H9 (cell line): Measurements from ENCODE around the gene STARD10. TPM values are rescaled to one million over a fixed set of nuclear protein-coding genes. Genes with fewer than 3 reads are reported as not detected.
A peak's percentile ranks its signal among the peaks of the same experiment; 100 is the strongest.

Source experiments
- DNase-seq: peaks from one replicate; pipeline ENCODE4 v3.0.0-alpha.2; 2017
- H2AFZ ChIP-seq: one replicate; pipeline ENCODE4 v1.6.1; 2013; ENCODE audit warnings: mild to moderate bottlenecking, low read length, control low read depth, moderate library complexity
- H2AK5ac ChIP-seq: 2 replicates; pipeline ENCODE4 v1.6.1; 2013; ENCODE audit warnings: low read length, control low read depth, mixed read lengths; ENCODE audit not compliant: insufficient read length
- H2BK120ac ChIP-seq: one replicate; pipeline ENCODE4 v1.6.1; 2013; ENCODE audit warnings: low read depth, mild to moderate bottlenecking, low read length, control low read depth, inconsistent platforms; ENCODE audit not compliant: poor library complexity, severe bottlenecking
- H2BK12ac ChIP-seq: 2 replicates; pipeline ENCODE4 v1.6.1; 2013; ENCODE audit warnings: low read length, control low read depth, mixed read lengths, low read depth; ENCODE audit not compliant: insufficient read length
- H2BK15ac ChIP-seq: 2 replicates; pipeline ENCODE4 v1.6.1; 2013; ENCODE audit warnings: low read depth, low read length, control low read depth
- H2BK20ac ChIP-seq: one replicate; pipeline ENCODE4 v1.6.1; 2013; ENCODE audit warnings: low read depth, mild to moderate bottlenecking, low read length, control low read depth, inconsistent platforms; ENCODE audit not compliant: poor library complexity, severe bottlenecking
- H2BK5ac ChIP-seq: 2 replicates; pipeline ENCODE4 v1.6.1; 2013; ENCODE audit warnings: low read length, control low read depth, mixed read lengths; ENCODE audit not compliant: insufficient read length
- H3K14ac ChIP-seq: 2 replicates; pipeline ENCODE4 v1.6.1; 2013; ENCODE audit warnings: low read length, control low read depth; ENCODE audit not compliant: insufficient read depth
- H3K18ac ChIP-seq: 2 replicates; pipeline ENCODE4 v1.6.1; 2013; ENCODE audit warnings: low read depth, mild to moderate bottlenecking, mixed read lengths, low read length, control low read depth; ENCODE audit not compliant: insufficient read length
- H3K23ac ChIP-seq: 2 replicates; pipeline ENCODE4 v1.6.1; 2013; ENCODE audit warnings: low read length, control low read depth, mixed read lengths, low read depth; ENCODE audit not compliant: insufficient read length
- H3K23me2 ChIP-seq: 2 replicates; pipeline ENCODE4 v1.6.1; 2013; ENCODE audit warnings: low read depth, mild to moderate bottlenecking, mixed read lengths, low read length, control low read depth; ENCODE audit not compliant: insufficient read length, poor library complexity, severe bottlenecking
- H3K27ac ChIP-seq: 2 replicates; pipeline ENCODE4 v1.5.1; 2013; ENCODE audit warnings: low read length, control low read depth, mixed read lengths, low read depth; ENCODE audit not compliant: insufficient read length
- H3K27me3 ChIP-seq: 2 replicates; pipeline ENCODE4 v1.6.1; 2013; ENCODE audit warnings: low read length, control low read depth, inconsistent platforms; ENCODE audit not compliant: insufficient read depth
- H3K4ac ChIP-seq: 2 replicates; pipeline ENCODE4 v1.6.1; 2013; ENCODE audit warnings: low read depth, mild to moderate bottlenecking, control low read depth, inconsistent platforms, low read length, moderate library complexity
- H3K4me1 ChIP-seq: 2 replicates; pipeline ENCODE4 v1.6.1; 2013; ENCODE audit warnings: low read length, control low read depth, inconsistent platforms; ENCODE audit not compliant: insufficient read depth
- H3K4me2 ChIP-seq: 2 replicates; pipeline ENCODE4 v1.6.1; 2013; ENCODE audit warnings: low read length, control low read depth, mixed read lengths; ENCODE audit not compliant: insufficient read length, insufficient read depth
- H3K56ac ChIP-seq: 2 replicates; pipeline ENCODE4 v1.6.1; 2013; ENCODE audit warnings: low read depth, mild to moderate bottlenecking, mixed read lengths, low read length, control low read depth; ENCODE audit not compliant: insufficient read length
- H3K79me1 ChIP-seq: 2 replicates; pipeline ENCODE4 v1.6.1; 2013; ENCODE audit warnings: low read depth, mild to moderate bottlenecking, moderate library complexity, low read length, control low read depth, inconsistent platforms; ENCODE audit not compliant: insufficient read depth, poor library complexity, severe bottlenecking
- H3K79me2 ChIP-seq: 2 replicates; pipeline ENCODE4 v1.6.1; 2013; ENCODE audit warnings: low read length, control low read depth, inconsistent platforms; ENCODE audit not compliant: insufficient read depth
- H3K9ac ChIP-seq: 2 replicates; pipeline ENCODE4 v1.6.1; 2013; ENCODE audit warnings: low read length, control low read depth, mixed read lengths; ENCODE audit not compliant: insufficient read length; ENCODE audit errors: extremely low read depth
- H3K9me3 ChIP-seq: one replicate; pipeline ENCODE4 v1.6.1; 2013; ENCODE audit warnings: low read depth, low read length, inconsistent platforms; ENCODE audit not compliant: control insufficient read depth
- H3T11ph ChIP-seq: one replicate; pipeline ENCODE4 v1.6.1; 2013; ENCODE audit warnings: mild to moderate bottlenecking, low read length, control low read depth, inconsistent platforms
- H4K20me1 ChIP-seq: one replicate; pipeline ENCODE4 v1.6.1; 2013; ENCODE audit not compliant: control insufficient read depth, insufficient read length, insufficient read depth
- H4K5ac ChIP-seq: 2 replicates; pipeline ENCODE4 v1.6.1; 2013; ENCODE audit warnings: low read depth, mild to moderate bottlenecking, mixed read lengths, low read length, control low read depth; ENCODE audit not compliant: insufficient read length
- H4K8ac ChIP-seq: replicated peaks from 2 replicates; pipeline ENCODE4 v1.6.1; 2013; ENCODE audit warnings: low read length, control low read depth, mixed read lengths, low read depth; ENCODE audit not compliant: insufficient read length
- H4K91ac ChIP-seq: 2 replicates; pipeline ENCODE4 v1.6.1; 2013; ENCODE audit warnings: low read depth, mild to moderate bottlenecking, moderate library complexity, mixed read lengths, low read length, control low read depth; ENCODE audit not compliant: insufficient read length
- H3K27ac Mint-ChIP-seq, 3 experiments: 2 replicates in 2 of 3; 3 replicates in 1 of 3; pipeline ENCODE4 v1.8.0; 2020 to 2021; ENCODE audit warnings: mixed read lengths in 3 of 3, mild to moderate bottlenecking in 1 of 3, moderate library complexity in 1 of 3
- H3K27me3 Mint-ChIP-seq: 2 replicates; pipeline ENCODE4 v1.8.0; 2021; ENCODE audit warnings: low read depth, mild to moderate bottlenecking, moderate library complexity, mixed read lengths
- H3K36me3 Mint-ChIP-seq, 3 experiments: 2 replicates in 2 of 3; 3 replicates in 1 of 3; pipeline ENCODE4 v1.8.0; 2020 to 2021; ENCODE audit warnings: low read depth in 3 of 3, mixed read lengths in 3 of 3; ENCODE audit not compliant: insufficient read depth in 1 of 3
- H3K4me1 Mint-ChIP-seq, 2 experiments: 2 replicates each; pipeline ENCODE4 v1.8.0; 2020; ENCODE audit warnings: mixed read lengths in 2 of 2
- H3K4me3 Mint-ChIP-seq, 2 experiments: 2 replicates in 1 of 2; 3 replicates in 1 of 2; pipeline ENCODE4 v1.8.0; 2020 to 2021; ENCODE audit warnings: mild to moderate bottlenecking in 2 of 2, mixed read lengths in 2 of 2, moderate library complexity in 1 of 2
- H3K9me3 Mint-ChIP-seq, 2 experiments: 2 replicates in 1 of 2; 3 replicates in 1 of 2; pipeline ENCODE4 v1.8.0; 2020; ENCODE audit warnings: mild to moderate bottlenecking in 2 of 2, mixed read lengths in 2 of 2, moderate library complexity in 1 of 2
- CTCF ChIP-seq: fragments of 200-600 bp; sonication (generic); conservative IDR thresholded peaks from 3 replicates; pipeline ENCODE4 v1.8.0; 2021; ENCODE audit warnings: antibody characterized with exemption, mild to moderate bottlenecking
- WGBS: extraction: QIAGEN DNeasy Blood & Tissue Kit; methylation state at CpG from one replicate; pipeline ENCODE4 v1.1.7; 2013; ENCODE audit warnings: missing lambda C conversion rate, low lambda C conversion rate, mixed read lengths; ENCODE audit not compliant: insufficient read length; ENCODE audit errors: extremely low coverage; 5-methylcytosine and 5-hydroxymethylcytosine counted together
- total RNA-seq: library from RNA; stranded (reverse); gene quantifications from 2 replicates; pipeline ENCODE4 v1.2.1, GENCODE V29; 2021

STARD10 gene
- total RNA-seq, 1 experiment from 2014 or later, result 24.4 TPM

GRCh38 chr11:72744474-72744873, 49.4 kb downstream of the STARD10 start:
- H3K9me3 ChIP-seq, result no peaks in the 10 kb centered on the region
- no peak overlapping the region for H2AK5ac ChIP-seq
- no peak for TF ChIP-seq CTCF
- H3K79me1 ChIP-seq, result no peaks in the 10 kb centered on the region
- no peak for DNase-seq
- H3K36me3 Mint-ChIP-seq, result peaks cover 4 to 10% (median 4%) of the 10 kb centered on the region in 3 experiments; a peak in 6 of 7 replicates
- H2BK20ac ChIP-seq, result no peak overlapping the region
- no peak overlapping the region for H3K4me2 ChIP-seq
- no peak overlapping the region for H2BK5ac ChIP-seq
- H2BK12ac ChIP-seq, result no peak overlapping the region
- no peak overlapping the region for H3K23ac ChIP-seq
- no peak overlapping the region for H2BK120ac ChIP-seq
- no peak overlapping the region for H4K91ac ChIP-seq
- H4K20me1 ChIP-seq, result no peaks in the 10 kb centered on the region
- WGBS, result no CpG with 5 or more reads among the region's 6 CpGs
- no peaks in the 10 kb centered on the region for H3K27me3 Mint-ChIP-seq
- H3K27me3 ChIP-seq, result no peaks in the 10 kb centered on the region
- H4K8ac ChIP-seq, result no peak overlapping the region
- H3K4me3 Mint-ChIP-seq, result no peak overlapping the region
- H2BK15ac ChIP-seq, result no peak overlapping the region
- no peaks in the 10 kb centered on the region for H3K23me2 ChIP-seq
- peak overlapping the region in 2 of 3 experiments; percentile 44 to 90; a peak in 3 of 7 replicates for H3K27ac Mint-ChIP-seq
- H3K18ac ChIP-seq, result no peak overlapping the region
- no peak overlapping the region for H3K27ac ChIP-seq
- H3T11ph ChIP-seq, result no peak overlapping the region
- no peak overlapping the region for H3K14ac ChIP-seq
- H3K9ac ChIP-seq, result no peak overlapping the region
- H3K4ac ChIP-seq, result no peak overlapping the region
- H3K4me1 Mint-ChIP-seq, result peaks cover 35 to 41% of the 10 kb centered on the region in 2 experiments
- H3K4me1 ChIP-seq, result peaks cover 10% of the 10 kb centered on the region
- no peak overlapping the region for H3K56ac ChIP-seq
- no peak overlapping the region for H2AFZ ChIP-seq
- H3K79me2 ChIP-seq, result peaks cover 19% of the 10 kb centered on the region; the same call in 1 of the 2 replicates
- no peak overlapping the region for H4K5ac ChIP-seq
- no peaks in the 10 kb centered on the region for H3K9me3 Mint-ChIP-seq
